ENCODE data around the gene P2RY8. TPM values are rescaled to one million over a fixed set of nuclear protein-coding genes. Genes with fewer than 3 reads are reported as not detected.

P2RY8 gene
- total and polyA plus RNA-seq, 10 of the 15 experiments (the other 5 are each of a cell fraction or from before 2014, with no cell fraction given) = 2.0 to 64.4 (median 36.5) TPM

DNA sequence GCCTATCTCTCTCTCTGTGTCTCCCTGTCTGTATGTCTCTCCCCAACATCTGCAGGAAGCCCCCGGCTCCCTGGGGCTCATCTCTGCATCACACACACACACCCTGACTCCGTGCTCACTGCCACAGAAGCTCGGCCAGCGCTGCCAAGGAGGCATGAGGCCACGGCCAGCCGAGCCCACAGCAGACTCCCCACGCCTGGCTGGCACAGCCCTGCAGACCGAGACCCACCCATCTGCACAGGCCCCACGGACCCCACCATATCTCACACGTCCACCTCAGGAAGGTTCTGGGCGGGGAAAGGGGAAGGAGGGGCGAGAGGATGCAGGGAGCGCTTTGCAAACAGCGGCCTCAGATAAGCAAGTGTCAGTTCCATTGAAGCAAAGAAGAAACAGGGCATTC is 116.6 kb downstream of the P2RY8 start:
- ATAC-seq (peak; percentile 5; the same call in 1 of the 3 replicates), DNase-seq (ENCODE audit: low read depth, low spot score) (no peak), FAIRE-seq (no peak)
- in situ Hi-C loops (cut with MboI) = no loop called here
- Histone ChIP-seq H3K4me1 (ENCODE audit: control insufficient read depth, insufficient read depth, low read length) (no peaks in the 10 kb centered on the region), H3K9ac (ENCODE audit: control insufficient read depth, insufficient read depth, low read length) (no peak overlapping the region), H4K20me1 (ENCODE audit: control insufficient read depth, insufficient read depth) (no peaks in the 10 kb centered on the region), H3K9me3 (replicated peaks; ENCODE audit: control insufficient read depth, insufficient read depth, low read length) (peaks cover 24% of the 10 kb centered on the region), H3K27me3 (replicated peaks in 1 of 2; ENCODE audit: control insufficient read depth in 2 of 2, insufficient read depth in 2 of 2, low read length in 1 of 2) (no peaks in the 10 kb centered on the region), H3K27ac (ENCODE audit: control insufficient read depth, insufficient read depth) (no peak overlapping the region), H2AFZ (ENCODE audit: control insufficient read depth, low read depth, low read length) (no peak overlapping the region), H3K79me2 (ENCODE audit: control insufficient read depth, insufficient read depth, low read length) (no peaks in the 10 kb centered on the region), H3K4me2 (ENCODE audit: control insufficient read depth, insufficient read depth) (no peak overlapping the region), H3K4me3 (no peak overlapping the region), H3K36me3 (ENCODE audit: control insufficient read depth in 2 of 2, insufficient read depth in 2 of 2, low read length in 1 of 2) (peaks cover 32 to 38% of the 10 kb centered on the region in 2 experiments)
- ChIA-PET CTCF (no interaction called here), POLR2A (no interaction called here), RAD21 (ENCODE audit: unreplicated experiment) (no interaction called here), SMC1A (ENCODE audit: uncharacterized antibody, unreplicated experiment) (no interaction called here)
- BruUV-seq (replicated peaks) = no TSS peak
- TF ChIP-seq ZNF687 (IDR thresholded peaks at IDR 0.05) (no peak), POU2F2 (IDR thresholded peaks at IDR 0.05; ENCODE audit: borderline replicate concordance, low read depth, low read length) (0 out of 3 replicates have a peak, but pooled peaks have one; percentile 10), LARP7 (IDR thresholded peaks at IDR 0.05) (no peak), POLR2A (IDR thresholded peaks at IDR 0.05; ENCODE audit: low read depth, low read length) (peak; percentile 70)
- intact Hi-C loops (cut with micrococcal nuclease; ENCODE audit: unreplicated experiment) = no loop called here
- WGBS (ENCODE audit: insufficient coverage, insufficient replicate concordance, low lambda C conversion rate, missing lambda C conversion rate) = 89% methylated on average over 14 of the region's 14 CpGs
